ENCODE results near the gene CEACAM6. TPM values are rescaled to one million over a fixed set of nuclear protein-coding genes. Genes with fewer than 3 reads are reported as not detected.

CEACAM6 gene
- total RNA-seq, 1 experiment from 2014 or later: not detected

DNA sequence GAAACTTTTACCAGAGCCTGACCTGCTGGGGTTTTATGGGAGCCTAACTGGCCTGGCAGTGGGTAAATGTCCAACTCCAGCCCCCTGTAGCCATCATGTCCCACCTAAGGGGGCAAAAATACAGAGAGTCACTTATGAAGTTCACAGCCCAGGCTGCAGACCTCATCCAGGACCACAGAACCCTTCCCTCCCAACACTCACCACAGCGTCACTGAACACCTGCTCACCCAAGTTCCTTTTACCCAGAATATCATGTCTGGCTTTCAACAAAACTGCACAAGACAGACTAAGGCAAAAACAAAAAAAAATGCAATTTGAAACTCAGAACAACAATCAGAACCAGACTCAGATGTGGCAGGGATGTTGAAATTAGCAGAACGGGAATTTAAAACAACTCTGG, 47.4 kb downstream of the CEACAM6 start:
- no peaks in the 10 kb centered on the region for H4K20me1 ChIP-seq (ENCODE audit: insufficient read depth, low read depth, low read length)
- peaks cover 36% of the 10 kb centered on the region for H3K4me1 ChIP-seq (ENCODE audit: low read length)
- no peak overlapping the region for H3K4me3 ChIP-seq (ENCODE audit: low read length)
- no peak for DNase-seq
- H3K27me3 ChIP-seq (ENCODE audit: low read length): no peaks in the 10 kb centered on the region
- peak overlapping the region; percentile 26; the same call in 1 of the 2 replicates for H3K27ac ChIP-seq (ENCODE audit: low read length)
- H3K9me3 ChIP-seq (ENCODE audit: low read length): no peaks in the 10 kb centered on the region
- no peaks in the 10 kb centered on the region for H3K79me2 ChIP-seq (ENCODE audit: low read length)
- H3K4me2 ChIP-seq (ENCODE audit: low read depth, low read length, poor library complexity, severe bottlenecking): no peak overlapping the region
- no peaks in the 10 kb centered on the region for H3K36me3 ChIP-seq (ENCODE audit: insufficient read depth, low read length)
- H3K9me2 ChIP-seq (replicated peaks; ENCODE audit: insufficient read depth, low read length): no peaks in the 10 kb centered on the region
- H3K9ac ChIP-seq (ENCODE audit: low read length): 0 out of 2 replicates have a peak overlapping the region, but pooled peaks have one; percentile 15
- peak overlapping the region; percentile 79; the same call in 1 of the 2 replicates for H2AFZ ChIP-seq (ENCODE audit: low read length)

DNA sequence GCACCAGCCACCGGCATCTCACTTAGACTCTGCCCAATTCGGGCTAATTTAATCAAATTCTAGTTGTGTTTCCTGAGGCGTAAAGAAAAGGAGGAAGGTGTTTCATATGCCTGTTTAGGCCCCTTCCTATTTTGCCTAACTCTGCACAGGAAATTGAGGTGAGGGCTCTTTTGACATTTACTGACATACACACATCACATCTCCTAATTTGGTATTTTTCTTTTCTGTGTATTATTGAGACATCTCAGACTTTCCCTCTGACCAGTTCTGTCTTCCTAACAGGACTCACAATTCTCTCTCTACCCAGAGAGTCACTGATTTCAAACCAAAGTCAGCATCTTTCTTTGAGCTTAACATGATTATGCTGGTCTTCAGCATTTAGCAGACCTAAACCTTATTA, 49.0 kb downstream of the CEACAM6 start:
- no peak overlapping the region for H3K4me3 ChIP-seq (ENCODE audit: low read length)
- peak; percentile 56 for DNase-seq
- H3K9me3 ChIP-seq (ENCODE audit: low read length): no peaks in the 10 kb centered on the region
- H3K4me1 ChIP-seq (ENCODE audit: low read length): peaks cover 29% of the 10 kb centered on the region
- H3K4me2 ChIP-seq (ENCODE audit: low read depth, low read length, poor library complexity, severe bottlenecking): no peak overlapping the region
- no peaks in the 10 kb centered on the region for H3K36me3 ChIP-seq (ENCODE audit: insufficient read depth, low read length)
- no peak overlapping the region for H2AFZ ChIP-seq (ENCODE audit: low read length)
- H3K27ac ChIP-seq (ENCODE audit: low read length): no peak overlapping the region
- H3K9ac ChIP-seq (ENCODE audit: low read length): no peak overlapping the region
- H3K27me3 ChIP-seq (ENCODE audit: low read length): no peaks in the 10 kb centered on the region
- no peaks in the 10 kb centered on the region for H3K9me2 ChIP-seq (replicated peaks; ENCODE audit: insufficient read depth, low read length)
- H4K20me1 ChIP-seq (ENCODE audit: insufficient read depth, low read depth, low read length): no peaks in the 10 kb centered on the region
- no peaks in the 10 kb centered on the region for H3K79me2 ChIP-seq (ENCODE audit: low read length)

DNA sequence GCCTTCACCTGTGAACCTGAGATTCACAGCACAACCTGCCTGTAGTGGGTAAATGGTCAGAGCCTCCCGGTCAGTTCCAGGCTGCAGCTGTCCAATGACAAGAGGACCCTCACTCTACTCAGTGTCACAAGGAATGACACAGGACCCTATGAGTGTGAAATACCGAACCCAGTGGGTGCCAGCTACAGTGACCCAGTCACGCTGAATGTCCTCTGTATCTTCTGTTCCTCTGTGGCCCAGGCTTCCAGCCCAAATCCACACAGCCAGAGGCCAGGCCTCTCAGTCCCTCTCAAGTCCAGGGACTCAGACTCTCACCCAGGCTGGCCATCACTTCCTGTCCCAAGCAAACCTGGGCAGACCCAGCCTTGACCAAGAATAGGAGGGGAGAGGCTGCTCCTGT, 51.8 kb downstream of the CEACAM6 start:
- H4K20me1 ChIP-seq (ENCODE audit: insufficient read depth, low read depth, low read length): no peaks in the 10 kb centered on the region
- no peak for DNase-seq
- H3K9me3 ChIP-seq (ENCODE audit: low read length): no peaks in the 10 kb centered on the region
- H3K4me1 ChIP-seq (ENCODE audit: low read length): peaks cover 19% of the 10 kb centered on the region
- no peak overlapping the region for H3K4me2 ChIP-seq (ENCODE audit: low read depth, low read length, poor library complexity, severe bottlenecking)
- H3K27me3 ChIP-seq (ENCODE audit: low read length): no peaks in the 10 kb centered on the region
- H3K9ac ChIP-seq (ENCODE audit: low read length): no peak overlapping the region
- no peaks in the 10 kb centered on the region for H3K36me3 ChIP-seq (ENCODE audit: insufficient read depth, low read length)
- H2AFZ ChIP-seq (ENCODE audit: low read length): no peak overlapping the region
- H3K79me2 ChIP-seq (ENCODE audit: low read length): no peaks in the 10 kb centered on the region
- H3K9me2 ChIP-seq (replicated peaks; ENCODE audit: insufficient read depth, low read length): no peaks in the 10 kb centered on the region
- H3K4me3 ChIP-seq (ENCODE audit: low read length): no peak overlapping the region
- H3K27ac ChIP-seq (ENCODE audit: low read length): no peak overlapping the region

DNA sequence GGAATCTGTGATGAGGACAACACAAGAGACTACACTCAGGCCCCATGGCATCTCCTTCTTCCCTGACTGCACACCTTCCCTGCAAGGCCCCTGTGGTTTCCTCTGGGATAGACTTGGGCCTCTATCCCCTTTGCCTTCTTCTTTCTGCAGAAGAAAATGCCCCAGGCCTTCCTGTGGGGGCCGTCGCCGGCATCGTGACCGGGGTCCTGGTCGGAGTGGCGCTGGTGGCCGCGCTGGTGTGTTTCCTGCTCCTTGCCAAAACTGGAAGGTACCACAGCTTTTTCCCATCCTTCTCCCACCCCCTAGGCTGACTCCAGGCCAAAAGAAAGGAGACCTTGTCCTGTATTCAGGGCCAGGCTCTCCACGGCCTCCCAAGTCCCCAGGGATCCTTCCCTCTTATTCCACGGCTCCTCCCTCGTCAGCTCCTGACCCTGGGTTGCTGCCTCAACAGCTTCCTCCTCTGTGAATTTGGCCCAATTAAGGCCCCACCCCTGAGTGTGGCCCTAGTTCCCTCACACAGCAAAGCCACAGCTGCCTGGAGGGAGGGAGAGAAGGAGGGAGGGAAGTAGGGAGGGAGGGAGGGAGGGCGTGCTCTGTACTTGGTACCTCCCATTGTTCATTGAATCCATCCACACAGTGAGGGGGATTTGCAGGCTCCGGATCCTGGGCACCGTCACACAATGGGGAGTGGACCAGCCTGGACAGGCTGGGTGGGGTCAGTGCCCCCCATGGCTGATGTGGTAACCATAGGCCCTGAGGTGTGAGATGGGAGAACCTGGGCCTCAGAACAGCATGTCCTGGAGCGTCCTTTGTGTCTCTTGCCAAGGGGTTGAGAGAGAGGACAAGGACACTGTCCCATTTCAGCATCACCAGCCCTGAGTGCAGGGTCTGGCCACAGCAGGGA, 53.6 kb downstream of the CEACAM6 start:
- Histone ChIP-seq H4K20me1 (ENCODE audit: insufficient read depth, low read depth, low read length) (no peaks in the 10 kb centered on the region), H3K9me2 (replicated peaks; ENCODE audit: insufficient read depth, low read length) (no peaks in the 10 kb centered on the region), H3K27ac (ENCODE audit: low read length) (no peak overlapping the region), H3K9me3 (ENCODE audit: low read length) (no peaks in the 10 kb centered on the region), H3K27me3 (ENCODE audit: low read length) (no peaks in the 10 kb centered on the region), H2AFZ (ENCODE audit: low read length) (no peak overlapping the region), H3K9ac (ENCODE audit: low read length) (no peak overlapping the region), H3K79me2 (ENCODE audit: low read length) (no peaks in the 10 kb centered on the region), H3K4me3 (ENCODE audit: low read length) (no peak overlapping the region), H3K4me1 (ENCODE audit: low read length) (peaks cover 10% of the 10 kb centered on the region), H3K36me3 (ENCODE audit: insufficient read depth, low read length) (no peaks in the 10 kb centered on the region), H3K4me2 (ENCODE audit: low read depth, low read length, poor library complexity, severe bottlenecking) (no peak overlapping the region)
- DNase-seq: no peak

DNA sequence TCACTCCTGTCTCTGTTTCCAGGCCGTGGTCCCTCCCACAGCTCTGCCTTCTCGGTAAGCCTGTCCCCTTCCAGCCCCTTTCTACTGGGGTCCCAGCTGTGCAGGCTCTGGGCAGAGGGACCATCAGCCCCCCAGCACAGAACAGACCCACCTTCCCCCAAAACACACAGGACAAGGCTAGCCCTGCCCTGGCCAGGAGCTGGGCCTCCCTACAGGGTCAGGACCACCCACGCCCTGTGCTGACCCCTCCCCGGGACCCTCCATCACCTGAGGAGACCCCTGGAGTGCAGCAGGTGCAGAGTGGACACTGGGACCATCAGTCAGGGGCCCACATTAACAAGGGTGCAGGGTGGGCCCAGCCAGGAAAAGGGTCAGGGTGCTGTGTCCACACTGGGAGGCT, 55.0 kb downstream of the CEACAM6 start:
- H3K79me2 ChIP-seq (ENCODE audit: low read length): no peaks in the 10 kb centered on the region
- H3K4me3 ChIP-seq (ENCODE audit: low read length): no peak overlapping the region
- no peaks in the 10 kb centered on the region for H3K4me1 ChIP-seq (ENCODE audit: low read length)
- no peaks in the 10 kb centered on the region for H3K27me3 ChIP-seq (ENCODE audit: low read length)
- DNase-seq: no peak
- H3K9me2 ChIP-seq (replicated peaks; ENCODE audit: insufficient read depth, low read length): no peaks in the 10 kb centered on the region
- H3K36me3 ChIP-seq (ENCODE audit: insufficient read depth, low read length): no peaks in the 10 kb centered on the region
- no peak overlapping the region for H3K4me2 ChIP-seq (ENCODE audit: low read depth, low read length, poor library complexity, severe bottlenecking)
- H3K27ac ChIP-seq (ENCODE audit: low read length): no peak overlapping the region
- H3K9ac ChIP-seq (ENCODE audit: low read length): no peak overlapping the region
- no peak overlapping the region for H2AFZ ChIP-seq (ENCODE audit: low read length)
- H3K9me3 ChIP-seq (ENCODE audit: low read length): no peaks in the 10 kb centered on the region
- H4K20me1 ChIP-seq (ENCODE audit: insufficient read depth, low read depth, low read length): no peaks in the 10 kb centered on the region

DNA sequence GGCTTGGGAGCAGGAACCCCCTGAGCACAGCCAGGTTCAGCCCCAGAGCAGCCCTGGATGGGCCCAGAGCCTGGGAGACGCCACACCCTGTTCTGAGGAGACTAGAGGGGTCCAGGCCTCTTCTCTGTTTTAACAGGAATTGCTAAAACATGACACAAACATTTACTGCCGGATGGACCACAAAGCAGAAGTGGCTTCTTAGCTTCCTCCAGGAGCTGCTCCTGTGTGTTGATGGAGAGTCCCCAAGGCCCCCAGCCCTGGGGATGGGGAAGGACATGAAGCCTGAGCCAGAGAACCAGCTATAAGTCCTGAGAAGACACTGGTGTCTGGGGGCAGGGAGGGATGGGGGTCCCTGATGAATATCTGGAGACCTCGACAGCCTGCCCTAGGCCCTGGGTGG, 55.7 kb downstream of the CEACAM6 start:
- Histone ChIP-seq H2AFZ (ENCODE audit: low read length) (no peak overlapping the region), H3K27me3 (ENCODE audit: low read length) (no peaks in the 10 kb centered on the region), H3K4me1 (ENCODE audit: low read length) (no peaks in the 10 kb centered on the region), H3K79me2 (ENCODE audit: low read length) (no peaks in the 10 kb centered on the region), H3K9me3 (ENCODE audit: low read length) (no peaks in the 10 kb centered on the region), H3K4me3 (ENCODE audit: low read length) (no peak overlapping the region), H3K27ac (ENCODE audit: low read length) (no peak overlapping the region), H3K9me2 (replicated peaks; ENCODE audit: insufficient read depth, low read length) (no peaks in the 10 kb centered on the region), H4K20me1 (ENCODE audit: insufficient read depth, low read depth, low read length) (no peaks in the 10 kb centered on the region), H3K4me2 (ENCODE audit: low read depth, low read length, poor library complexity, severe bottlenecking) (no peak overlapping the region), H3K36me3 (ENCODE audit: insufficient read depth, low read length) (no peaks in the 10 kb centered on the region), H3K9ac (ENCODE audit: low read length) (no peak overlapping the region)
- DNase-seq: no peak

DNA sequence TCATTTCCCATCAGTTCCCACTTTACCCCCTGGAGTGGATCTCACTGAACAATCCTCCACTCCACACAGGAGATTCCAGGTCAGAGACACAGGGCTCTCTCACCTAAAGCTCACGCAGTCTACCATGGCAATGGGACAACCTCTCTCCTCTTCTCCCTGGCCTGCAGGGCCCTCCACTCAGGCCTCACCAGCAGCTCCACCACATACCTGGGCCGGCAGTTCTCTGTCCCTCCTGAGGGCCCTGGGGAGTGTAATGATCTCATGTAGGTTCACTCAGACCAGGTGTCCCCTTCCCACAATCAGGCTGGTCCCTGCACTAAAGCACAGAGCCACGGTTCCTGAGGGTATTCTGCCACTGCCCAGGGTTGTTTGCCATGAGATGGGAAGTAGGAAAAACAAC, 56.7 kb downstream of the CEACAM6 start:
- no peaks in the 10 kb centered on the region for H3K9me2 ChIP-seq (replicated peaks; ENCODE audit: insufficient read depth, low read length)
- H3K4me1 ChIP-seq (ENCODE audit: low read length): no peaks in the 10 kb centered on the region
- no peak overlapping the region for H3K27ac ChIP-seq (ENCODE audit: low read length)
- no peaks in the 10 kb centered on the region for H3K27me3 ChIP-seq (ENCODE audit: low read length)
- H3K9ac ChIP-seq (ENCODE audit: low read length): no peak overlapping the region
- H3K4me2 ChIP-seq (ENCODE audit: low read depth, low read length, poor library complexity, severe bottlenecking): no peak overlapping the region
- no peaks in the 10 kb centered on the region for H3K9me3 ChIP-seq (ENCODE audit: low read length)
- no peaks in the 10 kb centered on the region for H4K20me1 ChIP-seq (ENCODE audit: insufficient read depth, low read depth, low read length)
- no peak overlapping the region for H3K4me3 ChIP-seq (ENCODE audit: low read length)
- no peak for DNase-seq
- no peak overlapping the region for H2AFZ ChIP-seq (ENCODE audit: low read length)
- no peaks in the 10 kb centered on the region for H3K36me3 ChIP-seq (ENCODE audit: insufficient read depth, low read length)
- H3K79me2 ChIP-seq (ENCODE audit: low read length): no peaks in the 10 kb centered on the region

DNA sequence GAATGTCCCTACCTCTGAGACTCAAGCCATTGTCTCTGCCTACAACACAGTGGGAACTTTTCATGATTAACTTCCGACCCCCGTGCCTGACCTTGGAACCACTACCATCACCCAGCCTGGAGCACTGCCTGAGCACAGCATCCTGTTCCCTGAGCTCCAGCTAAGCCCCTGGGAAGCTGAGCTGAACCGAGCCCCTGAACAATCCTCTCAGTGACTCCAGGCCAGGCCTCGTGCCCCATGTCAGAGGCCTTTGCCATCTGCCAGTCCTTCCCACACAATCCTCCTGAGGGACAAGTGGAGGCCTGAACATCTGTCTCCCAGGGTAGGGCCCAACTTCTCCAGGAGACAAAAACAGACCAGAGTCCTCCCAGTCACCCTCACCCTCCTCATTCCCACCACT, 58.6 kb downstream of the CEACAM6 start:
- Histone ChIP-seq H3K4me1 (ENCODE audit: low read length) (no peaks in the 10 kb centered on the region), H2AFZ (ENCODE audit: low read length) (no peak overlapping the region), H3K27ac (ENCODE audit: low read length) (no peak overlapping the region), H3K27me3 (ENCODE audit: low read length) (no peaks in the 10 kb centered on the region), H3K36me3 (ENCODE audit: insufficient read depth, low read length) (no peaks in the 10 kb centered on the region), H4K20me1 (ENCODE audit: insufficient read depth, low read depth, low read length) (no peaks in the 10 kb centered on the region), H3K9me3 (ENCODE audit: low read length) (no peaks in the 10 kb centered on the region), H3K79me2 (ENCODE audit: low read length) (no peaks in the 10 kb centered on the region), H3K4me3 (ENCODE audit: low read length) (no peak overlapping the region), H3K9me2 (replicated peaks; ENCODE audit: insufficient read depth, low read length) (no peaks in the 10 kb centered on the region), H3K9ac (ENCODE audit: low read length) (no peak overlapping the region), H3K4me2 (ENCODE audit: low read depth, low read length, poor library complexity, severe bottlenecking) (no peak overlapping the region)
- DNase-seq: no peak
